22Rv1 (cell line): ENCODE measurements around the gene GSTP1.
"Not testable (repeated sequence)": the region's sequence is repeated elsewhere in the genome, so short reads cannot be mapped to it uniquely, and the experiment has no call there.

ENCODE experiments used
- H3K27ac ChIP-seq: fragments of 450-650 bp; 2 replicates; pipeline ENCODE4 v1.5.1; 2017
- ZFX ChIP-seq: fragments of 450-650 bp; IDR thresholded peaks from 2 replicates; pipeline ENCODE4 v1.6.1; 2017; ENCODE audit warnings: antibody characterized with exemption, borderline replicate concordance
- TF ChIP-seq, protein P1 (sequence below): fragments of 450-650 bp; IDR thresholded peaks from 2 replicates; pipeline ENCODE4 v1.5.1; 2017; ENCODE audit warnings: mild to moderate bottlenecking

The GSTP1 gene

GRCh38 chr11:67551127-67551526, 32.5 kb upstream of the GSTP1 start:
- H3K27ac ChIP-seq: no peak overlapping the region
- TF ChIP-seq, protein P1, sequence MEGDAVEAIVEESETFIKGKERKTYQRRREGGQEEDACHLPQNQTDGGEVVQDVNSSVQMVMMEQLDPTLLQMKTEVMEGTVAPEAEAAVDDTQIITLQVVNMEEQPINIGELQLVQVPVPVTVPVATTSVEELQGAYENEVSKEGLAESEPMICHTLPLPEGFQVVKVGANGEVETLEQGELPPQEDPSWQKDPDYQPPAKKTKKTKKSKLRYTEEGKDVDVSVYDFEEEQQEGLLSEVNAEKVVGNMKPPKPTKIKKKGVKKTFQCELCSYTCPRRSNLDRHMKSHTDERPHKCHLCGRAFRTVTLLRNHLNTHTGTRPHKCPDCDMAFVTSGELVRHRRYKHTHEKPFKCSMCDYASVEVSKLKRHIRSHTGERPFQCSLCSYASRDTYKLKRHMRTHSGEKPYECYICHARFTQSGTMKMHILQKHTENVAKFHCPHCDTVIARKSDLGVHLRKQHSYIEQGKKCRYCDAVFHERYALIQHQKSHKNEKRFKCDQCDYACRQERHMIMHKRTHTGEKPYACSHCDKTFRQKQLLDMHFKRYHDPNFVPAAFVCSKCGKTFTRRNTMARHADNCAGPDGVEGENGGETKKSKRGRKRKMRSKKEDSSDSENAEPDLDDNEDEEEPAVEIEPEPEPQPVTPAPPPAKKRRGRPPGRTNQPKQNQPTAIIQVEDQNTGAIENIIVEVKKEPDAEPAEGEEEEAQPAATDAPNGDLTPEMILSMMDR: no peak
- TF ChIP-seq ZFX: no peak

DNA sequence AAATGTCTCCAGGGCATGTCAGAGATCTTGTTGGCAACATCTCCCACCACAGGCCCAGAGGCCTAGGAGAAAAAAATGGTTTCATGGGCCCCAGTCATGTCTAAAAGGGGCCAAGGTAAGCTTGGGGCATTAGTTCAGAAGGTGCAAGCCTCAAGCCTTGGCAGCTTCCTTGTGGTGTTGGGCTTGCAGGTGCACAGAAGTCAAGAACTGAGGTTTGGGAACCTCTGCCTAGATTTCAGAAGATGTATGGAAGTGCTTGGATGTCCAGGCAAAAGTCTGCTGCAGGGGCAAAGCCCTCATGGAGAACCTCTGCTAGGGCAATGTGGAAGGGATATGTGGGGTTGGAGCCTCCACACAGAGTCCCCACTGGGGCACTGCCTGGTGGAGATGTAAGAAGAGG, 31.9 kb upstream of the GSTP1 start:
- H3K27ac ChIP-seq: not testable (repeated sequence)

- TF ChIP-seq ZFX: no peak
- TF ChIP-seq, protein P1: no peak
These were observed 27.4 kb upstream of the GSTP1 start for GRCh38 chr11:67556244-67556643.

DNA sequence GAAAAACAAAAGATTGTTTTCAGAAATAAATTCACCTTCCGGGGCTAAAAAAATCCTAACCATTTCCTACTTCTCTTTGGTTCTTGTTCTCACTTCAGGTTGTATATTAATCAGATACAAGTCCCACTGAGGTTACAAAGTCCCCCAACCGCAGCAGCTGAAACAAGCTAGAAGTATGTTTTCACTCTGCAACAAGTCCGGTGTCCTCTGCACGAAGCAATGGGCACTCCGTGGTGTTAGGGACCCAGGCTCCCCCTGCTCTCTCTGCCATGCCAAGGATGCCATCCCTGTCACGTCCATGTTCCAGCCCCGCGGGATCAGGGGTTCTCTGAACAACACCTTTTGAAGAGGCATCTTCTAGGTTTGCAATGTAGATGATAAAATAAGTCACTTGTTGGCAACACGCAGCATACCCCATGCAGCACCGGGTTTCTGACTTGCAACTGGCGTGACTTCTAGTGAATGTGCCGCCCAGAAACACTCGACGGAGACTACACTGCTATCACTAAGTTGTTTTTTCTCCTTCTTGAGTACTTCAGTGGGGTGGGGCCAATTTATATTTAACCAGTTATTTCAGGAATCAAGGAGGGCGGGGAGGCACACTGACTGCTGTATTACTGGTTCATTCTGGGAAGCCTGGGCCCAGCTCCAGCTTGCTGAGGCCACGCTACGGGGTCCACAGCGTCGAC, 25.4 kb upstream of the GSTP1 start:
- TF ChIP-seq ZFX: no peak
- TF ChIP-seq, protein P1: no peak
- no peak overlapping the region for H3K27ac ChIP-seq

More at GRCh38 chr11:67556244-67556643, 27.4 kb upstream of the GSTP1 start:
- no peak overlapping the region for H3K27ac ChIP-seq

DNA sequence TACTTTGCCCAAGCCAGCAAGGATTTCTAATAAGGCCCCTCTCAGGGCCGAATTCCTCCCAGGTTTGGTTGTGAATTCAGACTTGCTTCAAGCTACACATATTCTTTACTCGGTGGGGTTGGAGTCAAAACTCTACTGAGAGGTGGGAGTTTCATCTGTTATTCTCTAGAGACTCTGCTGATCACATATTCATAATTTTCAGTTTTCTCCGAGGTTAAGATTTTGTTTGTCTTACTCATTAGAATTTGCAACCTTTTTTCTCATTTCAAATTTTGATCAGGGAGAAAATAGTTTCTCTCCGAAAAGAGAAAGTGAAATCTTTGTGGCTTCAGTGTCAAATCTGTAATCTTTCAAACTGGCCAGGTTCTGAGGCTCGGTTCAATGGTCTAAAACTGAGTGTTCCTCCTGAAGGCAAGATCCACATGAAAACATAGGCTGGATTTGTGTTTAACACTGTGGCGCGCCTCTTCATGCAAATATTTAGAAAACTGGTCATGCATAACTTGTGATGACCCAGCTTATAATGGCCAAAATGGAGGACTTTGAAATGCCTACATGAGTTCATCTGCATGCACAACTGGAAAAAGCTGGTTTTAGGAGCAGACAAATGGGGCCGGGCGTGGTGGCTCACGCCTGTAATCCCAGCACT, 21.5 kb upstream of the GSTP1 start:
- no peak overlapping the region; the same call in 1 of the 2 replicates for H3K27ac ChIP-seq
- no peak for TF ChIP-seq ZFX
- TF ChIP-seq, protein P1: no peak

DNA sequence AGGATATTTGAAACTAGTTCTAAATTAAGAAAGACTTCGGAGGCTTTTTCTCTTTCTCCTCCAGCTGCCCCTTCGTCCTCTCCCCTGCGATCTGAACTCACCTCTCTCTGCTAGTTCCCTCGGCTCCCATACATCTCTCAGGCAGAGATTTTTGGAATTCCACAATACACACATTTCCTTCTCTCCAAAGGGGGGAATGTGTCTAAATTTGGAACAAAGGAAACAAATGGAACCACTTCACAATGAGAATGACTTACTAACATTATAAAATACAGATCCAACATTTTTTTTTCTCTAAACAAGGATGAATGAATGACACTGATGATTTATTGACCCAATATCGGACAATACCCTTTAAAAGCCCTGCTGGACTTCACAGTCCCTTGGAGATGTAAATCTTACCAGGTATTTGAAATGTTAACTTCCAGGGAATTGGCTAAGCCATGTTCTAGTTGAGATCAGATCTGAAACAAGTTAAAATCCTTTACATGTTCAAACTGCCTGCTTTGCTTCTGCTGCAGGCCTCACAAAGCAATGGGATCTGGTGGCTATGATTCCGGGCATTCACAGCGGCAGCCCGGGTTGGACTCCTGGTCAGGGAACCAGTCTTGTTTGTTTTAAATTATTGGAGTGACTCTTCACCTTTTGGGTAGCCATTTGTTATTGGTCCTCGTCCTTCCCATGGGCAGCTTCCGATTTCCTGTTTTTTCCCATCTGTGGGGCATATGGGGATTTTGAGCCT, 20.5 kb upstream of the GSTP1 start:
- H3K27ac ChIP-seq: no peak overlapping the region
- TF ChIP-seq ZFX: no peak
- TF ChIP-seq, protein P1: no peak

DNA sequence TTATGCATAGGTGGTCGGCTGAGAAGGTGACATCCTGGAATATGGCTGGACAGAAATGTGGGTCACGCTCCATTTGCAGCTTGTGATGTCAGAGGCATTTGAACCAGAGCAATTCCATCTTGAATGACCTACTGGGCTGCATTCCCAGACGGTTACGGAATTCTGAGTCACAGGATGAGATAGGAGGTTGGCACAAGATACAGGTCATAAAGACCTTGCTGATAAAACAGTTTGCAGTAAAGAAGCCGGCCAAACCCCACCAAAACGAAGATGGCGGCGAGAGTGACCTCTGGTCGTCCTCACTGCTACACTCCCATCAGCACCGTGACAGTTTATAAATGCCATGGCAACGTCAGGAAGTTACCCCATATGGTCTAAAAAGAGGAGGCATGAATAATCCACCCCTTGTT, 19.9 kb upstream of the GSTP1 start:
- not testable (repeated sequence) for H3K27ac ChIP-seq

DNA sequence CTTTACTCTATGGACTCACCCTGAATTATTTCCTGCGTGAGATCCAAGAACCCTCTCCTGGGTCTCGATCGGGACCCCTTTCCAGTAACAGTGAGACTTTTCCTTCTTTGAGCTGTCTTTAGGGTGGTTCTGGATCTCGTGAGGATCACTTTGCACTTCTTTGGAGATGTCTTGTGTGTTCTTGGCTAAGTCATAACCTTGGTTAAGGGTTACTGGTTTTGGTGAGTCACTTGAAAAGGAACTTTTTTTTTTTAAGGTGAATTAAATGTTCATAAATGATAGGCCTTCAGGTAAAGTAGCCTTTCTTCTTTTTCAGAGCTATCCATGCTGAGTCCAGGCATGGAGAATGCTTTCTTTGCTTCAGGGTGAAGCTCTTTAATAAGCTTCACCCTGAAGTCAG, 19.4 kb upstream of the GSTP1 start:
- H3K27ac ChIP-seq: no peak overlapping the region
- TF ChIP-seq, protein P1: no peak
- TF ChIP-seq ZFX: no peak
